GM12878 (cell line): ENCODE data around the gene CR1L. TPM values are rescaled to one million over a fixed set of nuclear protein-coding genes. Genes with fewer than 3 reads are reported as not detected.

Source experiments
- ATF2 ChIP-seq: IDR thresholded peaks from 2 replicates; pipeline ENCODE4 v1.6.1; 2012; ENCODE audit warnings: low read length, inconsistent platforms
- BACH1 ChIP-seq: fragments of 450-650 bp; IDR thresholded peaks from 2 replicates; pipeline ENCODE4 v1.6.1; 2017; ENCODE audit warnings: mild to moderate bottlenecking, borderline replicate concordance
- BHLHE40 ChIP-seq, 2 experiments: fragments of 450-650 bp in 1 of 2; IDR thresholded peaks; 2 replicates each; pipeline ENCODE4 v1.6.1; 2011 to 2017; ENCODE audit warnings: low read depth in 2 of 2, borderline replicate concordance in 1 of 2, improper control_type of control experiment in 1 of 2, low read length in 1 of 2, mild to moderate bottlenecking in 1 of 2
- CTCF ChIP-seq, 3 experiments: IDR thresholded peaks in 2 of 3; conservative IDR thresholded peaks in 1 of 3; 2 replicates each; pipeline ENCODE4 v1.5.1; 2011; ENCODE audit warnings: low read depth in 3 of 3, low read length in 3 of 3, mild to moderate bottlenecking in 3 of 3, control low read depth in 2 of 3, moderate library complexity in 2 of 3, inconsistent platforms in 1 of 3, mixed read lengths in 1 of 3; ENCODE audit not compliant: control insufficient read depth in 2 of 3, insufficient read depth in 1 of 3; ENCODE audit errors: extremely low read depth in 1 of 3
- CUX1 ChIP-seq: IDR thresholded peaks from 2 replicates; pipeline ENCODE4 v1.6.1; 2012; ENCODE audit warnings: improper control_type of control experiment, low read depth, low read length; ENCODE audit not compliant: insufficient replicate concordance
- EP300 ChIP-seq, 2 experiments: fragments of 150-350 bp in 1 of 2; IDR thresholded peaks; 2 replicates each; pipeline ENCODE4 v1.6.1; 2011 to 2012; ENCODE audit warnings: low read depth in 2 of 2, low read length in 2 of 2, borderline replicate concordance in 1 of 2, improper control_type of control experiment in 1 of 2, inconsistent platforms in 1 of 2; ENCODE audit not compliant: control insufficient read depth in 1 of 2
- HDAC6 ChIP-seq: fragments of 200-600 bp; sonication (generic); IDR thresholded peaks from one replicate; pipeline ENCODE4 v1.8.0; 2017; ENCODE audit warnings: antibody characterized with exemption; ENCODE audit not compliant: unreplicated experiment
- HSF1 ChIP-seq: fragments of 150-350 bp; IDR thresholded peaks from 2 replicates; pipeline ENCODE4 v1.6.1; 2014; ENCODE audit warnings: mild to moderate bottlenecking, low read depth, low read length
- JUNB ChIP-seq: IDR thresholded peaks from 2 replicates; pipeline ENCODE4 v1.6.1; 2016; ENCODE audit warnings: antibody characterized with exemption, mild to moderate bottlenecking
- LARP7 ChIP-seq: fragments of 450-650 bp; IDR thresholded peaks from 2 replicates; pipeline ENCODE4 v1.6.1; 2017; ENCODE audit warnings: mild to moderate bottlenecking
- MXI1 ChIP-seq: fragments of 150-350 bp; IDR thresholded peaks from 2 replicates; pipeline ENCODE4 v1.6.1; 2011; ENCODE audit warnings: low read depth, mild to moderate bottlenecking, inconsistent platforms, low read length, improper control_type of control experiment
- RAD21 ChIP-seq: IDR thresholded peaks from 2 replicates; pipeline ENCODE4 v1.6.1; 2011; ENCODE audit warnings: mild to moderate bottlenecking, low read depth, low read length, moderate library complexity; ENCODE audit not compliant: insufficient read depth
- SPI1 ChIP-seq: IDR thresholded peaks from 2 replicates; pipeline ENCODE4 v1.6.1; 2011; ENCODE audit warnings: low read depth, mild to moderate bottlenecking, low read length, moderate library complexity, borderline replicate concordance; ENCODE audit not compliant: insufficient read depth
- SUZ12 ChIP-seq: fragments of 200-600 bp; sonication (generic); IDR thresholded peaks from one replicate; pipeline ENCODE4 v1.6.1; 2018; ENCODE audit warnings: antibody characterized with exemption, mild to moderate bottlenecking; ENCODE audit not compliant: unreplicated experiment
- USF2 ChIP-seq: IDR thresholded peaks from 2 replicates; pipeline ENCODE4 v1.6.1; 2011; ENCODE audit warnings: low read depth, low read length, improper control_type of control experiment, borderline replicate concordance
- ZNF207 ChIP-seq: fragments of 450-650 bp; IDR thresholded peaks from 2 replicates; pipeline ENCODE4 v1.6.1; 2014; ENCODE audit warnings: antibody characterized with exemption, mild to moderate bottlenecking, borderline replicate concordance
- polyA plus RNA-seq, 11 experiments: library from polyadenylated mRNA; depleted of rRNA in 4 of 11; unstranded in 6 of 11; stranded (reverse) in 5 of 11; fragments of >200 nt; fragmentation: Nextera tagmentation in 4 of 11; fragmentation: Illumina TruSeq in 1 of 11; extraction: Ambion mirVana in 4 of 11; extraction: Trizol in 1 of 11; gene quantifications; 1 replicate in 1 of 11; 2 replicates in 10 of 11; pipeline versions ENCODE4 v1.2.1 to v1.2.3, GENCODE V29; 2011 to 2016; ENCODE audit warnings: inconsistent platforms in 2 of 11, missing spikeins in 2 of 11, low read depth in 1 of 11
- total RNA-seq, 4 experiments: library from RNA; depleted of rRNA in 3 of 4; stranded (reverse); fragments of >200 nt in 3 of 4; fragmentation: Illumina TruSeq in 1 of 4; extraction: Trizol in 1 of 4; gene quantifications; 2 replicates each; pipeline versions ENCODE4 v1.2.1 to v1.2.3, GENCODE V29; 2013 to 2021

The CR1L gene
- total and polyA plus RNA-seq, 10 of the 15 experiments (the other 5 are each of a cell fraction or from before 2014, with no cell fraction given), result 0.11 TPM; not detected in 9

GRCh38 chr1:207752456-207752998 lies 107.6 kb downstream of the CR1L start (continued):
- TF ChIP-seq HSF1 (no peak), ZNF207 (no peak), USF2 (no peak), SUZ12 (no peak), RAD21 (no peak), CTCF (IDR thresholded peaks at IDR 0.05 in 2 of 3, conservative IDR thresholded peaks at IDR 0.05 in 1 of 3; ENCODE audit: control insufficient read depth in 2 of 3, extremely low read depth in 1 of 3, insufficient read depth in 1 of 3, low read depth in 3 of 3, low read length in 3 of 3) (no peak), MXI1 (peak; percentile 49; the same call in 1 of the 2 replicates), ATF2 (no peak), EP300 (IDR thresholded peaks at IDR 0.05; ENCODE audit: borderline replicate concordance in 1 of 2, control insufficient read depth in 1 of 2, low read depth in 2 of 2, low read length in 2 of 2) (no peak), BACH1 (0 out of 2 replicates have a peak, but pooled peaks have one; percentile 30), SPI1 (no peak), JUNB (no peak), BHLHE40 (IDR thresholded peaks at IDR 0.05; ENCODE audit: borderline replicate concordance in 1 of 2, low read depth in 2 of 2, low read length in 1 of 2) (peak in 1 of 2 experiments; percentile 65; a peak in 2 of 4 replicates), LARP7 (0 out of 2 replicates have a peak, but pooled peaks have one; percentile 8), HDAC6 (no peak), CUX1 (no peak)
